ENCODE data around the gene INTS2.
"Not testable (repeated sequence)": the region's sequence is repeated elsewhere in the genome, so short reads cannot be mapped to it uniquely, and the experiment has no call there.

- TF ChIP-seq CTCF (IDR thresholded peaks at IDR 0.05; ENCODE audit: insufficient read depth, low read length, poor library complexity, severe bottlenecking); EZH2phosphoT487 (conservative IDR thresholded peaks at IDR 0.05; ENCODE audit: low read length): not testable (repeated sequence)
Measured at GRCh38 chr17:61826198-61826597, 101.6 kb downstream of the INTS2 start.
